ENCODE results near the gene PPARD. TPM values are rescaled to one million over a fixed set of nuclear protein-coding genes. Genes with fewer than 3 reads are reported as not detected.

Gene PPARD
- total RNA-seq, 1 experiment from 2014 or later: 13.8 TPM

GRCh38 chr6:35476004-35476403, 133.6 kb downstream of the PPARD start:
- POLR2A ChIA-PET (ENCODE audit: low non-redundant PET): no interaction called here
- peaks cover 28% of the 10 kb centered on the region for H3K36me3 ChIP-seq (ENCODE audit: insufficient read depth, low read length, poor library complexity, severe bottlenecking)
- DNase-seq (ENCODE audit: low spot score): no peak
- no TSS peak for BruUV-seq (replicated peaks)
- intact Hi-C loops (cut with micrococcal nuclease; ENCODE audit: unreplicated experiment): no loop called here
- TF ChIP-seq, protein P1, sequence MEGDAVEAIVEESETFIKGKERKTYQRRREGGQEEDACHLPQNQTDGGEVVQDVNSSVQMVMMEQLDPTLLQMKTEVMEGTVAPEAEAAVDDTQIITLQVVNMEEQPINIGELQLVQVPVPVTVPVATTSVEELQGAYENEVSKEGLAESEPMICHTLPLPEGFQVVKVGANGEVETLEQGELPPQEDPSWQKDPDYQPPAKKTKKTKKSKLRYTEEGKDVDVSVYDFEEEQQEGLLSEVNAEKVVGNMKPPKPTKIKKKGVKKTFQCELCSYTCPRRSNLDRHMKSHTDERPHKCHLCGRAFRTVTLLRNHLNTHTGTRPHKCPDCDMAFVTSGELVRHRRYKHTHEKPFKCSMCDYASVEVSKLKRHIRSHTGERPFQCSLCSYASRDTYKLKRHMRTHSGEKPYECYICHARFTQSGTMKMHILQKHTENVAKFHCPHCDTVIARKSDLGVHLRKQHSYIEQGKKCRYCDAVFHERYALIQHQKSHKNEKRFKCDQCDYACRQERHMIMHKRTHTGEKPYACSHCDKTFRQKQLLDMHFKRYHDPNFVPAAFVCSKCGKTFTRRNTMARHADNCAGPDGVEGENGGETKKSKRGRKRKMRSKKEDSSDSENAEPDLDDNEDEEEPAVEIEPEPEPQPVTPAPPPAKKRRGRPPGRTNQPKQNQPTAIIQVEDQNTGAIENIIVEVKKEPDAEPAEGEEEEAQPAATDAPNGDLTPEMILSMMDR (conservative IDR thresholded peaks at IDR 0.05; ENCODE audit: low read depth, low read length): no peak
- TF ChIP-seq EZH2 (IDR thresholded peaks at IDR 0.05; ENCODE audit: borderline replicate concordance, low read depth, low read length, poor library complexity, severe bottlenecking): no peak
- no peak overlapping the region for H3K4me3 ChIP-seq (ENCODE audit: low read depth, low read length, poor library complexity, severe bottlenecking)
- H3K27me3 ChIP-seq (replicated peaks; ENCODE audit: insufficient read depth, low read depth, low read length, poor library complexity): no peaks in the 10 kb centered on the region
- H3K4me1 ChIP-seq (ENCODE audit: insufficient read depth, low read length, poor library complexity, severe bottlenecking): peaks cover 11% of the 10 kb centered on the region
- H3K9me3 ChIP-seq (ENCODE audit: low read depth, low read length, poor library complexity, severe bottlenecking): no peaks in the 10 kb centered on the region
- CTCF ChIA-PET: interaction anchor here (0.6 kb wide), 1 partner anchor 76 kb away, joined by 4 read pairs; no protein-coding TSS in a partner anchor
- no peak overlapping the region for H3K27ac ChIP-seq (ENCODE audit: low read depth, low read length, poor library complexity, severe bottlenecking)

DNA sequence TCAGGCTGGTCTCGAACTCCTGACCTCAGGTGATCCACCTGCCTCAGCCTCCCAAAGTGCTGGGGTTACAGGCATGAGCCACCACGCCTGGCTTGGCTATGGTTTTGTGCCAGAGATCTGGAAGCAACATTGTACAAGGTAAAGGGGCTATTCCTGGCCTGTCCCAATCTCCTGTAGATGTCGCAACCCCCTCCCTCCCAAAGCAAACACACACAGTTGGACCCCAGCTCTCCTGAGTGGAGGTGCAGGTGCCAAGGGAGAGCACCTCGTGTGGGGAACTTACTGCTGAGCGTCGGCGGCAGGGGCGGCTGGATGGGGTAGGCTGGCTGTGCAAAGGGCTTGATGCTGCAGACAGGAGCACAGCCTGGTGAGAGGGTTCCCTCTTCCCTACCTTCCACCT, 134.7 kb downstream of the PPARD start:
- H3K4me3 ChIP-seq (ENCODE audit: low read depth, low read length, poor library complexity, severe bottlenecking): no peak overlapping the region
- no peak for DNase-seq (ENCODE audit: low spot score)
- H3K27ac ChIP-seq (ENCODE audit: low read depth, low read length, poor library complexity, severe bottlenecking): no peak overlapping the region
- POLR2A ChIA-PET (ENCODE audit: low non-redundant PET): no interaction called here
- H3K27me3 ChIP-seq (replicated peaks; ENCODE audit: insufficient read depth, low read depth, low read length, poor library complexity): no peaks in the 10 kb centered on the region
- no TSS peak for BruUV-seq (replicated peaks)
- H3K36me3 ChIP-seq (ENCODE audit: insufficient read depth, low read length, poor library complexity, severe bottlenecking): peaks cover 18% of the 10 kb centered on the region
- H3K9me3 ChIP-seq (ENCODE audit: low read depth, low read length, poor library complexity, severe bottlenecking): no peaks in the 10 kb centered on the region
- H3K4me1 ChIP-seq (ENCODE audit: insufficient read depth, low read length, poor library complexity, severe bottlenecking): peaks cover 3% of the 10 kb centered on the region
- CTCF ChIA-PET: no interaction called here
- intact Hi-C loops (cut with micrococcal nuclease; ENCODE audit: unreplicated experiment): no loop called here
- TF ChIP-seq, protein P1 (conservative IDR thresholded peaks at IDR 0.05; ENCODE audit: low read depth, low read length): no peak
- no peak for TF ChIP-seq EZH2 (IDR thresholded peaks at IDR 0.05; ENCODE audit: borderline replicate concordance, low read depth, low read length, poor library complexity, severe bottlenecking)

Small RNAs within 50 kb of the gene (microRNA-seq; reads per million reads assigned to microRNA genes)
- 6.5 reads per million, percentile 21 among the genes with 10 or more reads in this experiment for gene MIR7111

Other genes with a start within 250 kb of the PPARD start
- gene TCP11, start 201.2 kb upstream of the PPARD start, total RNA-seq (2021): not detected in 2 replicates
- gene SCUBE3, start 128.6 kb upstream of the PPARD start, total RNA-seq (2021): 0.04 TPM in 1 of 2 replicates, not detected in the other
- gene ZNF76, start 82.8 kb upstream of the PPARD start, total RNA-seq (2021): 28.7 and 36.0 TPM in 2 replicates
- 0.37 and 0.44 TPM in 2 replicates for gene DEF6, start 44.7 kb upstream of the PPARD start, total RNA-seq (2021)
- gene FANCE, start 109.8 kb downstream of the PPARD start, total RNA-seq (2021): 19.2 and 23.4 TPM in 2 replicates
- gene RPL10A, start 125.8 kb downstream of the PPARD start, total RNA-seq (2021): 1,064 and 1,085 TPM in 2 replicates
- gene TEAD3, start 154.5 kb downstream of the PPARD start, total RNA-seq (2021): 10.3 and 17.0 TPM in 2 replicates
- 0.66 TPM in 1 of 2 replicates, not detected in the other for gene TULP1, start 170.3 kb downstream of the PPARD start, total RNA-seq (2021)

All from A673 (cell line).